Cerebellar nuclear complex (tissue), 1 donor: Measurements from ENCODE around the gene VAC14.

Experiments used
- DNase-seq, 2 experiments: peaks; one replicate each; lab custom pipeline; 2025; lab: John Stamatoyannopoulos, UW

Gene VAC14

DNA sequence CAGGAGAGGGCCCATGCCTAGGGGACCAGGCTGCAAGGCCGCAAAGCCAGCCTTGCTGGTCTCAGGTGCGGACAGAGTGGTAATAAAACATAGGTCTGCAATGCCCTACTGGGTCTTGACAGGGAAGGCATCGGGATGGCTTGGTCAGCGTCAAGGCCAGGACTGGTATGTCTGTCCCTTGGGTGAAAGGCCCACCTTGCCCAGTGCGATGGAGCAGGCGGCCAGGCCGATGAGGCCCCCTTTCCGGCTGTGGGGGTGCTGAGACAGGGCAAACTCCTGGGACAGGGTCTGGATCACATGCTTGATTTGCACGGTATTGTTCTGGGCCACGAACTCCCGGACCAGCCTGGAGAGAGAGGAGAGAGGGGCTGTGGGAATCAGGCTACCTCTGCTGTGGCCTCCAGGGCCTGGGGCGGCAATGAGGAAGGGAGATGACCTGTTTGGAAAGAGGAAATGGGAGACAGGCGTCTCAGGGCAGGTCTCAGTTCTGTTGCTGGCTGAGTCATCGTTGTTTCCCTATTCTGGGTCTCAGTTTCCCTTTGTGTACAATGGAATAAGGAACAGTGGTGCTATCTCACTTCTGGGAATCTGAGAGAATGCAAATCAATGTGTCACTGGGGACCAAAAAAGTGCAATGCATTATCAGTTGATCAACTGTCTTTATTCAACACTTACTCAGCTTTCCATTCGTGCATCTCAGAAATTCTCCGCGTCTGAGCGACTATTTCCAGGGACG lies 14.8 kb downstream of the VAC14 start:
- no peak for DNase-seq

DNA sequence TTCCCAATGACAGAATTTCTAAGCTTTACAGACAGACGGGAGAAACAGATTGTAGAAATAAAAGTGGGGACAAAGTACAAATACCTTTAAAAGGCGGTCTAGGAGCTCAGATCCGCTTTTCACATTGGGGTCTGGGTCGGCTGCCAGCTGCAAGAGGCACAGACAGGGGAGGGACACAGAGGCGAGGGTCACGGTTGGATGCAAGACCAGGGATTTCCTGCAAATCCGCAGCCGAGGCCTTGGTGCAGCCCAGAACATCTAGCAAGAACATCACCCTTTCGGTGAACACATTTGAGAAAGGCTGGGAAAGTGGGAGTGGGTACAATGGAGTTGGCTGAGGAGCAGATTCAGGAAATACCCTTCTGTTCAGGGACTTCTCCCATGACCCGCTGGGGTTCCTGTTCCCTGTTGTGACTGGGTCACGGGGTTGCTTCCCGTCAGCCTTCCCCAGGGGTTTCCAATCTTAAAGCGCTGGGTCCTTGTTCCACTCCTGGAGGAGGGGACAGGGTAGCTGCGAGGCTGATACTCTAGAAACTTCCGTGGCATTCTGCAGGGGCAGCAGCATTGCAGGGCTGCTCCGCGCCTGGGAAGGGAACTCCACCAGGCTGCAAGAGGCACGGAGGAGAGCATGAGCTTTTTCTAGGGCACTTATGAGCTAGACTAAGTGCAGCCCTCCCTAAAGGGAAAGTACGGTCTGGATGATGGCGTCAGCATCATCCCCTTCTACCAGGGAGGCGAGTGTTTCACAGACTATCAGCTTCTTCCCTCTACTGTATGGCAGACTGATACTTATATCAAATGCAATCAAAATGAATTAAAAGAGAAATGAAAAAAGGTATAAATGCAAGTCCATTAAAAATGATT lies 16.0 kb downstream of the VAC14 start:
- DNase-seq: no peak

DNA sequence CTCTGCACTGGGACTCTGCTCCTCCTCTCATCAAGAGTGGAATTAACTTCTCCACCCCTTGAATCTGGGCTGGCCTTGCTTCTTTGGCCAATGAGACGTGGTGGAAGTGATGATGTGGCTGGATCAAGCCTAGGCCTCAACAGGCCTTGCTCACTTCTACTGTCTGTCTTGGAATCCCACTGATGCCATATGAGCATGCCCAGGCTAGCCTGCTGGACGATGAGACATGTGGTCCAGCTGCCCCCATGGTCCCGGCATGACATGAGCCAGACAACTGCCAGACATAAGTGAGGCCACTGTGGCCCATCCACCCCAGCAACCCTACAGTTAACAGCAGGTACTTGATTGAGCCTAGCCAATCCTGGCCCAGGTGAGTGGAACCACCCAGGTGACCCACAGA lies 18.7 kb downstream of the VAC14 start:
- no peak for DNase-seq

DNA sequence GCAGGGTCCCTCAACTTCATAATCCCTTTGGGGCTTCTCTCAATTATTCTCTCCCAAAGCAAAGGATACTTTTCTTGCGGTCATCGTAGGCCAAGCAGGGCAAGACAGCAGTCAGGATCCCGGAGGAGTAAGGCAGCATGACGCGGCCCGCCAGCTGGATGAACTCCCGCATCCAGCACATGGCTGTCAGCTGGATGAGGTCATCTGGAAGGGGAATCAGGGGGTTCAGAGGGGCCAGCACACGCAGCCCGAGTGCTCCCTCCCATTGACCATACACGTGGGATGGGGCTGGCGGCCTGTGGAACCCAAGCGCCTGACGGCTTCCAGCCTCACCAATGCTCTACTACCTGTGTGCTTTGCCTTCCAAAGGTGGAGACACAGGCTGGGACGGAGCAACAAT lies 19.2 kb downstream of the VAC14 start:
- no peak for DNase-seq

DNA sequence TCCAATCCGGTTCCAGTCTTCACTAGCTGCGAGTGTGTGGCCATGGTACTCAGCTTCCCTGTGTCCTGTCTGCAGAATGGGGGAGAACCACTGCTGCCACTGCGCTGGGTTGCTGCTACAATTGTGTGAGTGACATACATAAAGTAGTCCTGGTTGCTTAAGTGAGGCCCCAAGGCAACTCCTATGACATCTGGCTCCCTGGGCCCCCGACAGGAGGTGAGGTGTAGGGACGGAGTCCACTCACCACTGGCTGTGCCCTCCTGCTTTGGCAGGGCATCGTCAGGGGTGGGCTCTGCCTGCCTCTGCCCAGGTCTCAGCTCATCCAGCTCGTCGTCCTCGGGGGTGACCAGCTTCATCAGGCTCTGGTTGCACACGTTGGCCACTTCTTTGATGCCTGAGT lies 20.4 kb downstream of the VAC14 start:
- DNase-seq: no peak

DNA sequence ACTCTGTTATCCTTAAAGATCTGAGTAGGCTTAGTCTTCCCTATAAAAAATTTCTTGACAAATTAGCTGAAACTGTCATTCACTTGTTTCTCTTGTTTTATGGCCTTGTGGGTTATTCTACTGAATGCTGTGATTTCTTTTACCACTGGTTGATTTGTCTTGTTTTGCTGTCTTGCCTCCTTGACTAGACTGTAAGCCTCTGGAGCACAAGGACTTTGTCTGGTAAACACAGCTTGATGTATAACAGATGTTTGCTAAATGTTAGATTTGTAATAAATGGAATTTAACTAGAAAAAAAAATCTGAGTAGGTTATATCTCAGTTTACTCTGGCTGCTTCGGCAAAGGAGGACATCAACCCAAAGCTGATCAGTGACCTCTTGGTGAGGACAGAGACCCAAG lies 21.6 kb downstream of the VAC14 start:
- no peak for DNase-seq

DNA sequence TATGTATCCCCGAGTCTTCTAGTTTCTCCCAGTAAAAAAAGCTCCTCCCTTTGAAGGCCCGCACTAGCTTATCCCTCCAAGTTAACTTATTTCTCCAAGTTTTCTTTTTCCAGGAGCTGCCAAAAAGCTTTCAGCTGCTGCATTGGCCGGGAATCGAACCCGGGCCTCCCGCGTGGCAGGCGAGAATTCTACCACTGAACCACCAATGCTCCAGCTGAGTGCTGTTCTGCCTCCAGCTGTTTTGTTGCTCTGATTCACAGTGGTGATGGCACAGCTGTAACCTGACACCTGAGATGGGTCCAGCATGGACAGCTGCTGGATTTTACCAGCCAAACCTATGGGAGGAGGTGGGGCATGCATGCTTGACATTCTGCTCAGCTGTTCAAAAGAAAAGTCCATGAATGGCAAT lies 22.1 kb downstream of the VAC14 start:
- DNase-seq: no peak

DNA sequence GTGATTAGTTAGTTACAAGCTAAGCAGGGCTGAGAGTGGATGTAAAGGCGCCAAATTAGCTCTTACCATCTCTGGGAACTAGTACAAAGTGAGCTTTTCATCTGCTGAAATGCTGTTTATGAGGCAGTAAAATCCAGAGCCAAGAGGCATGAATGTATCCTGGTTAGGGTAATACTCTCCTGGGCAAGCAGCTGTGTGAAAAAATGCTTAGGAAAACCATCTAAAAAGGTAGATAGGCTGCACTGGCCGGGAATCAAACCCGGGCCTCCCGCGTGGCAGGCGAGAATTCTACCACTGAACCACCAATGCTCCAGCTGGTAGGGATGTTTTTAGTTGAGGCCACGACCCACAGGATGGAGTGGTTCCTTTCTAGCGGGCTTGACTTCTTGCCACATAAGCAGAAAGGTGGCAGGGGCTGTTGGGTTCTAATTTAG lies 23.0 kb downstream of the VAC14 start:
- DNase-seq: no peak

DNA sequence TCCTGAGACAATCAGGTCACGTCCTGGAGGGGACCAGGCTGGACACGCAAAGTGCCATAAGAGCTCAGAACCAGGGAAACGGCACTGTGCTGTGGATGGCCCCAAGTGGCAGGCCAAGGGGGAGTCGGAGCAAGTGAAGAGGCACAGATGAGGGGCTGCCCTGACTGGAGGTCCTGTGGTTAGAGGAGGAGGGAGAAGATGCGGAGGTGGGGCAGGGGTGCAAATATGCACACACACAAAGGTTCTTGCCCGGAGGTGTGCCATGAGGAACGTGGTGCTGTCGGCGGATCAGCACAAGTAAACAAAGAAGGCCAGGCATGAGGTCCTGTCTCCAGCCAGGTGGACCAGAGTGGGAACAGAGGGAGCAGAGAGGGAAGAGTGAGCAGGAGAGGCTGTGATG lies 23.5 kb downstream of the VAC14 start:
- no peak for DNase-seq

DNA sequence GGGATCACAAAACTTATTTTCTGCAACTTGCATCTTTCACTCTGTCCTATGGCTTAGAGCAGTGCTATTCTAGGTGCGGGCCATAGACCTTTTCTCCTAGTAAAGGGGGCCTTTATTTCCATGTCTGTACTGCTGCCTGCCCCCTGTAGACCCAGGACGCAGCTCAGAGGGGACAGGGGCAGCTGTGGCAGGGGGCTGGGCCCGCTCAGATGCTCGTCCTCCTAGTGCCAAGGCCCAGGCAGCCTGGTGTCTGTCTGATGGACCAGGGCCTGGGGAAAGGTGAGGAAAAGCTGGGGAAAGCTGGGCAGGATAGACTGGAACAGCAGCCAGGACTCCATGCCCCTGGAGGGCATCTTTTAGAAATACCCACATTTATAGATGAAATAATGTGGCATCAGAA lies 25.6 kb downstream of the VAC14 start:
- DNase-seq: no peak

DNA sequence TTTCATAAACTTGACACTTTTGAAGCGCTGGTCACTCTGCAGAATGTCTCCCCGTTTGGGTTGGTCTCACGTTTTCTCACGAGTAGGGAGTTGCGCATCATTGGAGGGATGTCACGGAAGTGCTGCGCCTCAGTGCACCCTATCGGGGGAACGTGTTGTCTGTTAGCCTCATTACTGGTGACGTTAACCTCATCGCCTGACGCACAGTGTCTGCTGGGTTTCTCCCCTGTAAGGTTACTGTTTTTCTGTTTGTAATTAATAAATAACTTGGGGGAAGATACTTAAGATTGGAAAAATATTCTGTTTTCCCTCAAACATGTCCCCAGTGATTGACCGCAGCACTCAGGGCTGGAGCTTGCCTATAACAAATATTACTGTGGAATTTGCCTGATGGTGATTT lies 26.7 kb downstream of the VAC14 start:
- DNase-seq: no peak

DNA sequence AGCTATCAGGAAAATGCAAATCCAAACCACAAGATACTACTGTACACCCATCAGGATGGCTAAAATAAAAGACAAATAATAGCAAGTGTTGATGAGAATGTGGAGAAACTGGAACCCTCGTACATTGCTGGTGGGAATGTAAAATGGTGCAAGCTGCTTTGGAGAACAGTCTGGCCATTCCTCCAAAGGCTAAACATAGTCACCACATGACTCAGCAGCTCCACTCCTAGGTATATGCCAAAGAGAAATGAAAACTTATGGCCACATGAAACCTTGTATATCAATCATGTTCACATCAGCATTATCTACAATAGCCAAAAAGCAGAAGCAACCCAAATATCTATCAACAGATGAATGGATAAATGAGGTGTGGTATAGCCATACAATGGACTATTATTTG lies 28.5 kb downstream of the VAC14 start:
- DNase-seq: no peak

DNA sequence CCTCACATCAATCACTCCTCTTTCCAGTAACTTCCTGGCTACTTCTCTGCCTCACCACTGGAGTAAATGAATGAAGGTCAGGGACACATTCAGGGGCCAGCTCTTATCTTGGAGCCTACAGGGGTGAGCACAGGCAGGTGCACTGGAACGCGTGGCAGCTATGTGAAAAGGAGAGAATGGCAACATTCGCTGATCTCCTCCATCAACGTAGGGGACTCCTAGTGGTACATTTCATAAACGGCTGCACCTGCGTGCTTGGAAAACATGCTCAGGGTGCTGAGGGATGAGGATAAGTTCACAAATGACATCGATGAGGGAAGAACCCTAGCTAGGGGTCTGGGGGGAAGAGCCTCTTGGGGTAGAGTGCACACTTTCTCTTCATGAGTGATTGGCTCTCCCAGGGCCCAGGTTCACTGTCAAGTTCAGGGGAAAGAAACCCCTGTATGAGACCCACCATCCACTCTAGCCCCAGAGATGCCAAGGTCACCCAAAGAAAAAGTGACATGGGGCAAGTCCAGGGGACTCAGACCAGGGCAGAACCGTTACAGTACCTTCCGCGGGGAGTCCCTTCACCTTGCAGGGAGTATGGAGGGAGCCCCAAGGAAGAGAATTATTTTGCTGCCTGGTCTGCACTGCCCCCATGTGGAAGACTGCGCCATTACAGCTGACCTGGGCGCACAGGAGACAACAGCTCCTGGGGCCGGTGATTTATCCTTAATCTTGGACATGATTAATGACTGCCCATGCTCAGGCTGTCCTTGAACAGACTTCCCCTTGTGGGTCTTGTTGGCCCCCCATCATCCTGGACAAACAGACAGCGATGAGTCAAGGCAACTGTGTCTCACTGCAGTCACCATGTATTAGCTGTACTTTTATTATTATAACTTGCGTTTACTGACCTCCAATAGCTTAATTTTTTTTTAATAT lies 30.1 kb downstream of the VAC14 start:
- peak; percentile 25 to 63 for DNase-seq

DNA sequence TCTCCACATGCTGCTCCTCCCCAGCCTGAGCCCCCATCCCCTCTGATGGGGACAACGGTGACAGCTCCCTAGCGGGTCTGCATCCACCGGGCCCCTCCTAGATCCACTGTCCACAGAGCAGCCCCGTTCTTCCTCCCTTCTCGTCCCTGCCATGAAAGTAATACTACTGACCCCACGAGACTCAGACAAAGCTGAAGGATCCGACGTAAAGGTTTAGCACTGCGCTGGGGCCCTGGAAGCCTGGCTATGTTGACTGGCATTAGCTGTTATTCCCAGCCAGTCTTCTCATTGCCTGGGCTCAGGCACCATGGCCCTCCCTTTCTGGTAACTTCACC lies 30.7 kb downstream of the VAC14 start:
- no peak for DNase-seq

DNA sequence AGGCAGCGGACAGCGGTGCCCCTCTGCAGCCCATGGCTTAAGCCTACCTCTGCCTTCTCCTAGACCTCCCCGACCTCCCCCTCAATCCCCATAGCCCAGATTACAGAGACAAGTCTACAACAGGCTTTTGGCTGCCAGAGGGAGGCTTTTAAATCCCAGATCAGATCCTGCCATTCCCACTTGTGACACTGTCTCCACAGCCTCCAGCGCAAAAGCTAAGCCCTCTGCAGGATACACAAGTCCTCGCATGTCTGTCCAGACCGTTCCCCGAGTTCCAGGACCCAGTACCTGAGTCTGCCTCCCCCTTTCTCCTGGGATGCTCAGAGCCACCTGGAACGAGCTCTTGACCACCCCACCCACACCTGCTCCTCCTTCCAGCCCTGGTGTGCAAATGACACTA lies 31.2 kb downstream of the VAC14 start:
- peak in 1 of 2 experiments; percentile 19 for DNase-seq

DNA sequence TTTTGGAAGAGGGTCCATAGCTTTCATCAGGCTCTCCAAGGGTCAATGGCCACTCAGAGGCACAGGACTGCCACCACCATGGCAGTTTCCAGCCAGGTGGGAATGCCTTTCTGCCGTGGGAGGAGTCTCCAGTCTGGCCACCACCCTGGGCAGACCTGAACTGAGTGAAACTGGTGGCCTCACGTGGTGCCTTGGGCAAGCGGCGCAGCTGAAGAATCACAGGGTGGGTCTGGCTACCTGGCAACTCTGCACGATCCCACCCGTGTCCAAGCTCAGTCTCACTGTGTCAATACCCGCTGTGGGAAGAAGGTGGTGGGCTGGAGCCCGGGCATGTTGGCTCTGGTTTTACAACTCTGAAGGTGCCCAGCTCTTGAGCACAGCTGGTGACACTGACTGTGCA lies 31.8 kb downstream of the VAC14 start:
- DNase-seq: no peak

DNA sequence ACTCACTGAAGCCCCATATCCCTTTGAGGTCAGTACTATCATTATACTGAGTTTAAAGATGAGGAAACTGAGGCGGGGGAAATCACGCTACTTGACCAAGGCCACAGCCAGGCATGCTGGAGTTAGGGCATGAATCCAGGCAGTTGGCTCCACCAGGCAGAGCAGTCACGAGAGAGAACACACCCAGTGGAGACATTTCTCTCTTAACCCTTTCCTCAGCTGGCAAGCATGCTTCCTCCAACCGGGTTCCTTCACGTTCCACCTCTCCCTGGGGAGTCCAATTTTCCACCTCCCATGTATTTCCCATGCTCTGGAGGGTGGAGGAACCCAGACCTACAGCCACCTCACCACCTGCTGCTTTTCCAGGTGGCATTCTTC lies 32.8 kb downstream of the VAC14 start:
- no peak for DNase-seq

DNA sequence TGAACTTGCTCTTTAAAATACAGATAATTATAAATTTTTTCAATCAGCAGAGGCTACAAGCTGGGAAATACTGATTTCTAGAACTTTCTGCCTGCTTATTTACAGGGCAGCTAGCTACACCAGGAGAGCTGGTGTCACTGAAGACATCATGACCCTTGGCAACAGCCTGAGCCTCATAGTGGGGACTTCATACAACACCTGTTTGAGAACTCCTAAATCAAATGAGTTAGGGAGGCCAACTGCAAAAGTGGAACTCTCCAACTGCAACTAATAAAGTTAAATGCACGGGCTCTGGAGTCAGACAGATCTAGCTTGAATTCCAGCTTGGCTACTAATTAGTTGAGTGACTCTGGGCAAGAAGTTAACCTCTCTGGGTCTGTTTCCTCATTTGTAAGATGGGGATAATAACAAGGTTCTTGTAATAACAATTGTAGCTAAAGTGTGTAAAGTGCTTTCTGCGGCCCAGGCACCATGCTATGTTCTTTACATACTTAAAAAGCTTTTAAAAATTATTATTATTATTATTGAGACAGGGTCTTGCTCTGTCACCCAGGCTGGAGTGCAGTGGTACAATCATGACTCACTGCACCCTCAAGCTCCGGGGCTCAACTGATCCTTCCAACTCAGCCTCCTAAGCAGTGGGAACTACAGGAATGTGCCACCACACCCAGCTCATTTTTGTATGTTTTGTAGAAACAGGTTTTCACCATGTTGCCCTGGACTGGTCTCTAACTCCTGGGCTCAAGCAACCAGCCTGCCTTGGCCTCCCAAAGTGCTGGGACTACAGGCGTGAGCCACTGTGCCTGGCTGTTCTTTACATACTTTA lies 33.4 kb downstream of the VAC14 start:
- no peak for DNase-seq

DNA sequence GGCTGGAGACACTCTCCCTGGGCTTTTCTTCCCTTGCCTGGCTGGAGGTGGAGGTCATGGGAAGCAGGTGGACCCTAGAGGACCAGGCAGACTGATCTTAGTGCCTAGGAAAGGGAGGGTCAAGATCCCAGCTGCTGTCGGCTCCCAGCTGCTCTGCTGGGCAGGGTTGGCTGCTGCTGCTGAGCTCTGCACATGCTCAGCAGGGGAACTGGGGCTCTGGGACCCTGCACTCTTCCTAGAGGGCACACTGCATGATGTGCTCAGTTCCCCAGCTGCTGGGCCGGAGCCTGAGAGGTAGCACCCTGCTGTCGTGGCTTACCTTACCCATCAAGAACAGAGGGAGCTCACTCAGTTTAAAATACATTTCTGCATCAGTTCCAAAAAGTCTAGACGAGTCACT lies 34.3 kb downstream of the VAC14 start:
- DNase-seq: no peak

DNA sequence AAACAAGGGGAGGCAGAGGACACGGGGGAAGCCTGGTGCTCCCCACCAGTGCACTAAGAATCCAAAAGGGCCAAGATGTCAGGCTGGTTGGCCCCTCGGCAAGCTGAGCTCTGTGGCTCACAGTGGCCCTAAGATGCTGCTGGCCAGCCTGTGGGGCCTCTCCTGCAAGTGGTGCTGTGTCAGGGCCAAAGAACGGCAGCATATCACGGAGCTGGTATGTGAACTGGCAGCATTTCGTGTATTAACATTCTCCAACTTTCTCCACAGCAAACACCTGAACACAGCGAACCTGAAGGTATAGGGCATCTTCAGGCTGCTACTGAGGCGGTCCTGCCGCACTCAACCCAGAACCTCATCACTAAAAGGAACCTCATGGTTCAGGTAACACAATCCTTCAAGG lies 34.8 kb downstream of the VAC14 start:
- no peak for DNase-seq

DNA sequence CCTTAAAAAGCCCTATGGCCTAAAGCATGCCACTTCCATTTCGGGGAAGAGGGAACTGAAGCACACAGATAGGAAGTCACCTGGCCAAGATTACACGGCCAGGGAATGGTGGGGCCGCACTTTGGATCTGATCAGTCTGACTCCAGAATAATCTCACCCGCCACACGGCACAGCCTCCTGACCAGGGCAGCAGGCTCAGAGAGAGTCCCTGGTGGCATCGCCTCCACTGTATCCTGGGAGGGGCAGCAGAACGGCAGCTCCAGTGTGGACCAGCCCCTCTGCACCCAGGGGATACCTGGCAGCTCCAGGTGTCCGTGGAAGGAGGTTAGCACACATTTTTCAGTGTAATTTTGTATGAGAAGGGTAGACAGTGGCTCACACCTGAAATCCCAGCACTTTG lies 35.5 kb downstream of the VAC14 start:
- no peak for DNase-seq

DNA sequence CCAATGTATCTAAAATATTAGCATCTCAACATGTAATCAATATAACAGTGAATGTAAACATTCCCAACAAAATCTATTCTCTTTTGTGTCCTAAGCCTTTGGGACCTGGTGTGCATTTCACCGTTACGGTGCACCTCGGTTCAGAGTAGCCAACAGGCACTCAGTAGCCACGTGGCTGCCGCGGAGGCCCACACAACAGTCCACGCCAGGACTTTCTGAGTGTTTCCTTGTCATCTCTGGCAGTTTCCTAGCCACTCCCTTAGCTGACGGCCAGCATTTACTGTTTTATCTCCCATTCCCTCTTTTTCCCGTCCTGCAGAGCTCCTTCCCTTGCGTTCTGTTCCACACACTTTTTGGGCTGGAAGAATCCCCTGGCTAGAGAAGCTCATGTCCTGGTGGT lies 36.3 kb downstream of the VAC14 start:
- DNase-seq: no peak
